Right lobe of liver (tissue), 4 donors: ENCODE results near the gene CRYBB1.

Experiments
- CTCF ChIP-seq, 4 donors: fragments of 200-600 bp in 3 of 4; fragments of 450-650 bp in 1 of 4; IDR thresholded peaks; one replicate each; pipeline versions ENCODE4 v1.5.1 to v1.8.0; 2016 to 2022; ENCODE audit warnings: antibody characterized with exemption in 4 of 4, mild to moderate bottlenecking in 2 of 4
- POLR2A ChIP-seq: fragments of 450-650 bp; IDR thresholded peaks from one replicate; pipeline ENCODE4 v1.6.1; 2017; ENCODE audit warnings: antibody characterized with exemption, mild to moderate bottlenecking
- donor health status: DM: no; HTN: no; CAD: no.
- donor health status: DM: no; HTN: no; CAD: no.
- donor health status: DM: no; HTN: yes; CAD: no.

GRCh38 chr22:26658671-26659478 lies 41.0 kb upstream of the CRYBB1 start:
- TF ChIP-seq CTCF (IDR thresholded peaks at IDR 0.05) = no peak
- no peak for TF ChIP-seq POLR2A
